Mucosa of stomach (tissue), 1 donor: Measurements from ENCODE around the gene TMEM117.

Source experiments
- H3K27me3 ChIP-seq: one replicate; pipeline ENCODE4 v1.7.0; 2013; ENCODE audit warnings: mild to moderate bottlenecking, low read length; ENCODE audit not compliant: control insufficient read depth, insufficient read depth
- H3K36me3 ChIP-seq: one replicate; pipeline ENCODE4 v1.7.0; 2013; ENCODE audit warnings: low read length; ENCODE audit not compliant: control insufficient read depth, insufficient read depth
- H3K4me1 ChIP-seq: one replicate; pipeline ENCODE4 v1.7.0; 2013; ENCODE audit warnings: mild to moderate bottlenecking, low read length; ENCODE audit not compliant: control insufficient read depth, insufficient read depth
- H3K4me3 ChIP-seq: one replicate; pipeline ENCODE4 v1.7.0; 2013; ENCODE audit warnings: low read length
- H3K9ac ChIP-seq: one replicate; pipeline ENCODE4 v1.7.0; 2013; ENCODE audit warnings: mild to moderate bottlenecking, low read length, moderate library complexity
- H3K9me3 ChIP-seq: one replicate; pipeline ENCODE4 v1.7.0; 2013; ENCODE audit warnings: mild to moderate bottlenecking, low read length, moderate library complexity; ENCODE audit not compliant: control insufficient read depth
- donor health status: Pancreatic carcinoma.

TMEM117 gene

DNA sequence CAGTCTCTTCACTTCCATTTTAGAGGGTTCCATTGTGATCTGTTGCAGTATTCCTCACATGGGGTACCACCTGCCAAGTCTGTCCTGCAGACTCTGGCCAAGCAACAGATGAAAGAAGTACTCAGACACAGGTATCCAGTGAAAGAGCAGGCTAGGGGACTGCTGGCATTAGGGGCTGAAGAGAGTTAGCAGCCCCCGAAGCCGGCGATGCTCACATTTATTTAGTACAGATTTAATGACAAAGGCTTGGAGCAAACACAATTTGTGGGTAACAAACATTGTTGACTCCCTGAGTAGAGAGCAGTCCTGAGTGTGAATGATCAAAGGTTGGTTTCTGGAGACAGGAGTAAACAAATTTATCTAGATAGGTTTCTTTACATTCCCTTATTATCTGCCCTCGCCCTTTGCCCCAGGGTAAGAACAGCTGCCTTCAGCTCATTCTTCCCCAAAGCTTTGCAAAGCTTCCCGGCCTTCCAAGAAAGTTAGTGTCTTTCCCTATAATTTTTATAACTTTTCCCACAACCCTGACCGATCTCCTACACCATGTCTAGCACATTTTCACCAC, 144.8 kb downstream of the TMEM117 start:
- no peak overlapping the region for H3K4me3 ChIP-seq
- no peak overlapping the region for H3K9ac ChIP-seq
- H3K27me3 ChIP-seq = no peaks in the 10 kb centered on the region
- H3K9me3 ChIP-seq = peaks cover 17% of the 10 kb centered on the region
- H3K36me3 ChIP-seq = no peaks in the 10 kb centered on the region
- peaks cover 11% of the 10 kb centered on the region for H3K4me1 ChIP-seq

GRCh38 chr12:43981726-43982125, 145.8 kb downstream of the TMEM117 start:
- Histone ChIP-seq H3K36me3 (no peaks in the 10 kb centered on the region), H3K4me1 (peaks cover 11% of the 10 kb centered on the region), H3K4me3 (no peak overlapping the region), H3K9me3 (peaks cover 17% of the 10 kb centered on the region), H3K9ac (no peak overlapping the region), H3K27me3 (no peaks in the 10 kb centered on the region)

DNA sequence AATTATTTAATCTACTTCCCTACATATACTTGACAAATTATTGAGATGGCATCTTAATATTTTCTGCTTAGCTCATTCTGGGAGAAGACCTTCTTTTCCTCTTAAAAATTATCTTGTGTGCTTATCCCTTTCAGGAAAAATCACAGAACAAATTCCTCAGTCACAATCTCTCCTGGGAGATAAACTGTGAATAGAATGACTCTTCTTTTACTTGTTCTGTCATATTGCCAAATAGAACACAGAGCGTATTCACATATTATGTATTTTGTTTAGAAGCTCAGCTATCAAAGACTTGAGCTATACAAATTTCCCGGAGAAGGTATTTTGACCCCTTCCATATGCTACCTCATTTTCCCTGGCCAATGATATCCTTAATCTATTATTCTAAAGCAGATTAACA, 146.7 kb downstream of the TMEM117 start:
- no peak overlapping the region for H3K4me3 ChIP-seq
- peaks cover 18% of the 10 kb centered on the region for H3K4me1 ChIP-seq
- H3K36me3 ChIP-seq = no peaks in the 10 kb centered on the region
- H3K27me3 ChIP-seq = no peaks in the 10 kb centered on the region
- no peak overlapping the region for H3K9ac ChIP-seq
- H3K9me3 ChIP-seq = peaks cover 17% of the 10 kb centered on the region

GRCh38 chr12:43988838-43989560, 153.1 kb downstream of the TMEM117 start:
- Histone ChIP-seq H3K4me3 (no peak overlapping the region), H3K36me3 (no peaks in the 10 kb centered on the region), H3K9ac (no peak overlapping the region), H3K4me1 (peaks cover 11% of the 10 kb centered on the region), H3K9me3 (no peaks in the 10 kb centered on the region), H3K27me3 (no peaks in the 10 kb centered on the region)

DNA sequence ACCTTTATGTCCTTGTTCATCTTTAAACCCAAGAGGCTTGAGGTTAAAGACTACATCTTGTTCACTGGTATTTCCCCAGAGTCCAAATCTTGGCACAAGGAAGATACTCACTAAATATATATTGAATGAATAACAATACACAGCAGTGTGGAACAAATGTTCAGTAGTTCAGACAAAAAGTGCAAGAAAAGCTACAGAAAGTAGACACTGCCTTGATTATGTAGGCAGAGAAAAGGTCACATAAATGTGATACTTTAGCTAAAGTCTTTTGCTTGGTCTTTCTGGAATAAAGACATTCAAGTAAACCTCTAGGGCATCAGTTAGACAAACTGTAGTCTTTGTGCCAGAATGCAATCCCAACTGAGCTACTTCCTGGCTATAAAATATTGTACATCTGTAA, 157.0 kb downstream of the TMEM117 start:
- Histone ChIP-seq H3K36me3 (no peaks in the 10 kb centered on the region), H3K4me3 (no peak overlapping the region), H3K27me3 (no peaks in the 10 kb centered on the region), H3K9ac (no peak overlapping the region), H3K4me1 (peaks cover 4% of the 10 kb centered on the region), H3K9me3 (no peaks in the 10 kb centered on the region)

GRCh38 chr12:44000309-44000952, 164.6 kb downstream of the TMEM117 start:
- no peak overlapping the region for H3K4me3 ChIP-seq
- no peak overlapping the region for H3K9ac ChIP-seq
- H3K36me3 ChIP-seq = no peaks in the 10 kb centered on the region
- H3K4me1 ChIP-seq = no peaks in the 10 kb centered on the region
- no peaks in the 10 kb centered on the region for H3K27me3 ChIP-seq
- no peaks in the 10 kb centered on the region for H3K9me3 ChIP-seq

GRCh38 chr12:44002607-44003006, 166.7 kb downstream of the TMEM117 start:
- no peaks in the 10 kb centered on the region for H3K9me3 ChIP-seq

DNA sequence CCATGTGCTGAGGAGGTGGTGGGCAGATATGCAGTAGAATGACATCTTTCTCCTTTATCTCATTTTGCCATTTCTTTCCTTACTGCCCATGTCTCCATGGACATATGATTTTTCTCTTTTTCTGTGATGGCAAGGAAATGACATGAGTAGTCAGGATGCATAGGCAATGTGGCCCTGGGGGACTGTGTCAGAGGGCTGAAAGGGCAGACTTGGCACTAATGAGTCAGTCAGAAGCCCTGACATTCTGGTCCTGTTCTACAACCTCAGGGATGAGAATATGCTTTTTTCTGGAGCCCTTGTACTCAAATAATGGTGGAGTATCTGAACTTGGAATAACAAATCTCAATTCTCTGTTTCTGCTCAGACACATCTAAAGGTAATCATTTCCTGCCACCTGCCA, 167.8 kb downstream of the TMEM117 start:
- no peak overlapping the region for H3K4me3 ChIP-seq
- no peaks in the 10 kb centered on the region for H3K27me3 ChIP-seq
- no peak overlapping the region for H3K9ac ChIP-seq
- no peaks in the 10 kb centered on the region for H3K9me3 ChIP-seq
- H3K4me1 ChIP-seq = no peaks in the 10 kb centered on the region
- H3K36me3 ChIP-seq = no peaks in the 10 kb centered on the region

More at GRCh38 chr12:44002607-44003006, 166.7 kb downstream of the TMEM117 start:
- Histone ChIP-seq H3K9ac (no peak overlapping the region), H3K4me1 (no peaks in the 10 kb centered on the region), H3K27me3 (no peaks in the 10 kb centered on the region), H3K36me3 (no peaks in the 10 kb centered on the region), H3K4me3 (no peak overlapping the region)

- Histone ChIP-seq H3K4me3 (no peak overlapping the region), H3K4me1 (no peaks in the 10 kb centered on the region), H3K9me3 (no peaks in the 10 kb centered on the region), H3K27me3 (no peaks in the 10 kb centered on the region), H3K36me3 (no peaks in the 10 kb centered on the region), H3K9ac (no peak overlapping the region)
Measured at GRCh38 chr12:44015333-44015941, 179.6 kb downstream of the TMEM117 start.

GRCh38 chr12:44017216-44017615, 181.3 kb downstream of the TMEM117 start:
- H3K27me3 ChIP-seq = no peaks in the 10 kb centered on the region
- H3K4me1 ChIP-seq = no peaks in the 10 kb centered on the region
- H3K9me3 ChIP-seq = no peaks in the 10 kb centered on the region
- H3K9ac ChIP-seq = no peak overlapping the region
- no peak overlapping the region for H3K4me3 ChIP-seq
- H3K36me3 ChIP-seq = no peaks in the 10 kb centered on the region

- Histone ChIP-seq H3K4me3 (no peak overlapping the region), H3K36me3 (no peaks in the 10 kb centered on the region), H3K4me1 (no peaks in the 10 kb centered on the region), H3K9me3 (no peaks in the 10 kb centered on the region), H3K27me3 (no peaks in the 10 kb centered on the region), H3K9ac (no peak overlapping the region)
Measured at GRCh38 chr12:44019118-44019517, 183.2 kb downstream of the TMEM117 start.

DNA sequence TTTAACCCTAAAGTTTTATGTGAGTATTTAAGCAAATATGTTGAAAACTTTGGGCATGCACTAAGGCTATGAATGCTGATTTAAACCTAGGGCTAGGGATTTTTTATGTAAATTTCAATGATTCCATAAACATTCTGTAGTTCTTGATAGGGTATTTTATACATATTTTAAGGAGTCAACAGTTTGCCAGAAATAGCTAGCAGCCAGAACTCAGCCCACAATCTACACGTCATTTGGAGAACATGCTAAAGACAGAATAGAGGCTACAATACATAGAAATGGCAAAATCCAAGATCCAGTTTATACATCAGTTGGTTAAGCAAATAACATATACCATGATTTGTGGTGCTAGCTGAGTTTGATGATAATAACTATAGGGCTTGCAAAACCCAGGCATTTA, 184.7 kb downstream of the TMEM117 start:
- H3K36me3 ChIP-seq = no peaks in the 10 kb centered on the region
- H3K9me3 ChIP-seq = no peaks in the 10 kb centered on the region
- no peak overlapping the region for H3K9ac ChIP-seq
- H3K4me3 ChIP-seq = no peak overlapping the region
- H3K4me1 ChIP-seq = no peaks in the 10 kb centered on the region
- no peaks in the 10 kb centered on the region for H3K27me3 ChIP-seq
